H7 (cell line): ENCODE data around the gene NFKBIE. TPM values are rescaled to one million over a fixed set of nuclear protein-coding genes. Genes with fewer than 3 reads are reported as not detected.

Experiments
- DNase-seq: peaks from one replicate; pipeline ENCODE4 v3.0.0; 2012
- H3K27me3 ChIP-seq: 2 replicates; pipeline ENCODE4 v1.6.0; 2011; ENCODE audit warnings: mild to moderate bottlenecking, low read length; ENCODE audit not compliant: control insufficient read depth, insufficient read depth
- H3K36me3 ChIP-seq: replicated peaks from 2 replicates; pipeline ENCODE4 v1.5.1; 2011; ENCODE audit warnings: low read length; ENCODE audit not compliant: control insufficient read depth, insufficient read depth
- H3K4me3 ChIP-seq: 2 replicates; pipeline ENCODE4 v1.5.1; 2011; ENCODE audit warnings: low read depth, mild to moderate bottlenecking, control low read depth, low read length, moderate library complexity; ENCODE audit not compliant: insufficient read depth
- total RNA-seq: library from RNA; depleted of rRNA; stranded (reverse); fragments of >200 nt; shearing (Covaris generic); gene quantifications from 2 replicates; pipeline ENCODE4 v1.2.3, GENCODE V29; 2014; rRNA removed

NFKBIE gene
- total RNA-seq, 1 experiment from 2014 or later: 9.7 TPM

DNA sequence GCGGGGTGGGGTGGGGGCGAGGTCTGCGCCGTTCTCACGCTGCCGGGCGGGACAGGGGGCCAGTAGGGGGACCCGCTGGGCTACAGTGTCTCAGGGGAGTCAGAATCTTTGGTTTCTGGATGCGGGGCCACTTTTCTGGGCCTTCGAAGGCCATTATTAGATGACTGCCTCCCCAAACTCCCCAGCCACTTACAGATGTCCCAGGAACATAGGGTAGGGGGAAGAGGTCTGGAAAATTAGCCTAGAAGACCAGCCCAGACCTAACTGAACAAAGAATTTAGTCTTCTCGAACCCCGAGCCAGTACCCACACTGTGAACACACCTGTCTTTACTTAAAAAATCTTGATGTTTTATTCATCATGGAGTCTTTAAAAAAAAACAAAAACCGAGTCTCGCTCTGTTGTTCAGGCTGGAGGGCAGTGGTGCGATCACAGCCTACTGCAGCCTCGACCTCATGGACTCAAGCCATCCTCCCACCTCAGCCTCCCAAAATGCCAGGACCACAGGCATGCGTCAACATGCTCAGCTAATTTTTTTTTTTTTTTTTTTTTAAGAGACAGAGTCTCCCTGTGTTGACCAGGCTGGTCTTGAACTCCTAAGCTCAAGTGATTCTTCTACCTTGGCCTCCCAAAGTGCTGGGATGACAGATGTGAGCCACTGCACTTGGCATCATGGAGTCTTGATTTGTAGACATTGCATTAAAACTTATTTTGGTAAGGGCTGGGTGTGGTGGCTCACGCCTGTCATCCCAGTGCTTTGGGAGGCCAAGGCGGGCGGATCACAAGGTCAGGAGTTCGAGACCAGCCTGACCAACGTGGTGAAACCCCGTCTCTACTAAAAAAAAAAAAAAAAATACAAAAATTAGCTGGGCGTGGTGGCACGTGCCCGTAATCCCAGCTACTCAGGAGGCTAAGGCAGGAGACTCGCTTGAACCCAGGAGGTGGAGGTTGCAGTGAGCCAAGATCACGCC is 45.3 kb downstream of the NFKBIE start:
- H3K4me3 ChIP-seq: peak overlapping the region; percentile 53
- H3K36me3 ChIP-seq: no peaks in the 10 kb centered on the region
- no peaks in the 10 kb centered on the region for H3K27me3 ChIP-seq
- DNase-seq: no peak

GRCh38 chr6:44219053-44219814 is 46.1 kb downstream of the NFKBIE start:
- Histone ChIP-seq H3K4me3 (peak overlapping the region; percentile 53), H3K27me3 (no peaks in the 10 kb centered on the region), H3K36me3 (no peaks in the 10 kb centered on the region)
- DNase-seq: peak; percentile 96

- peak; percentile 63 for DNase-seq
- no peaks in the 10 kb centered on the region for H3K27me3 ChIP-seq
- no peaks in the 10 kb centered on the region for H3K36me3 ChIP-seq
- no peak overlapping the region for H3K4me3 ChIP-seq
These were observed 47.8 kb downstream of the NFKBIE start for GRCh38 chr6:44217332-44218143.

DNA sequence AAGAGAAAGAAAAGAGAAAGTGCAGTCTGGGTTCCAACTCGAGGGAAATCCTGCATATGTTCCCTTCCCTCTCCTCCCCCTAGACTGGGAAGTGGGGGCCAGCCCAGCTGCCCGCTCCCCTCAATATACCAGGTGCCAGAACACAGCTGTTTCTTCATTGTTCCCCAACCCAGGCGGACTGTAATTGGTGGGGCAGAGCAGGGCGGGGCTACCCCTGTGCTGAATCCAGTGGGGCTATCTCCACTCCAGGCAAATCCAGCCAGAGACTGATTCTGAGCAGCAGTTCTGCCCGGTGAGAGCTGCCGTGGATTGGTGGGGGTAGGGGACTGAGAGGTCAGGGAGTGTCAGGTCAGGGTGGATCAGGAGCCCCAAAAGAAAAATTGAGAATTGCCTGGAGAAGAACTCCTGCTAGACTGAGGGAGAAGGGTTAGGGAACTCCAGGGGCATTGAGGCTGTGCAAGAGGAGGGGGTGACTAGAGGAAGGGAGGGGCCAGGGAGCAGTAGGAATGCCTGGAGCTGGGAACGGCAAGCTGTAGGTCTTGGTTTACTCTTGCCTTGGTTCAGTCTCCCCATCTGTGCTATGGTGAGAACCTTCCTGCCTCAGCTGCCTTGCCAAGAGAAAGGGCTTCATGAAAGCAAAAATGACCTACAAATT is 48.5 kb downstream of the NFKBIE start, which contains the start of gene MYMX:
Gene MYMX, plus strand, starts transcription at position 250 of the 655 bp plus-strand sequence. CDS start 546 bp downstream, outside the sequence.
- H3K4me3 ChIP-seq: no peak within 1 kb of the TSS
- H3K27me3 ChIP-seq: no peaks in the 10 kb centered on the region
- no peaks in the 10 kb centered on the region for H3K36me3 ChIP-seq
- peak; percentile 74 for DNase-seq

GRCh38 chr6:44214307-44214706 is 51.0 kb downstream of the NFKBIE start:
- no peak overlapping the region for H3K4me3 ChIP-seq

GRCh38 chr6:44211284-44211683 is 54.1 kb downstream of the NFKBIE start:
- H3K27me3 ChIP-seq: no peaks in the 10 kb centered on the region
- no peak overlapping the region for H3K4me3 ChIP-seq
- H3K36me3 ChIP-seq: no peaks in the 10 kb centered on the region
- DNase-seq: no peak

More at GRCh38 chr6:44214307-44214706, 51.0 kb downstream of the NFKBIE start:
- no peaks in the 10 kb centered on the region for H3K27me3 ChIP-seq
- no peaks in the 10 kb centered on the region for H3K36me3 ChIP-seq
- DNase-seq: no peak

Other genes starting within 250 kb of the NFKBIE start
- 91.0 and 92.0 TPM in 2 replicates for gene MRPL14, start 138.1 kb downstream of the NFKBIE start, total RNA-seq
- gene TMEM63B, start 138.0 kb downstream of the NFKBIE start, total RNA-seq: 24.9 and 36.2 TPM in 2 replicates
- gene CAPN11, start 106.7 kb downstream of the NFKBIE start, total RNA-seq: 1.0 and 2.0 TPM in 2 replicates
- 5.2 and 6.0 TPM in 2 replicates for gene MYMX, start 48.6 kb downstream of the NFKBIE start, total RNA-seq
- gene SLC29A1, start 42.0 kb downstream of the NFKBIE start, total RNA-seq: 68.6 and 71.9 TPM in 2 replicates
- gene HSP90AB1, start 18.4 kb downstream of the NFKBIE start, total RNA-seq: 1,821 and 1,973 TPM in 2 replicates
- 27.2 and 28.7 TPM in 2 replicates for gene SLC35B2, start 8.0 kb downstream of the NFKBIE start, total RNA-seq
- 0.70 and 0.83 TPM in 2 replicates for gene TMEM151B, start 4.9 kb upstream of the NFKBIE start, total RNA-seq
- 25.5 and 28.3 TPM in 2 replicates for gene AARS2, start 47.8 kb upstream of the NFKBIE start, total RNA-seq
- not detected in 2 replicates for gene SPATS1, start 77.1 kb upstream of the NFKBIE start, total RNA-seq
- gene CDC5L, start 122.2 kb upstream of the NFKBIE start, total RNA-seq: 22.1 and 28.6 TPM in 2 replicates